Tibial nerve (tissue), 4 donors: ENCODE results near the gene DENND2A.

Experiments used
- EP300 ChIP-seq, 2 donors: sonication (generic); formaldehyde crosslinking; IDR thresholded peaks; one replicate each; pipeline ENCODE4 v1.6.1; 2017; ENCODE audit warnings: antibody characterized with exemption in 2 of 2, mild to moderate bottlenecking in 1 of 2
- POLR2A ChIP-seq, 2 donors: fragments of 450-650 bp; IDR thresholded peaks; one replicate each; pipeline ENCODE4 v1.6.1; 2017; ENCODE audit warnings: antibody characterized with exemption in 2 of 2, mild to moderate bottlenecking in 2 of 2, moderate library complexity in 2 of 2
- TF ChIP-seq, protein P1 (sequence below), 5 experiments: fragments of 200-600 bp in 3 of 5; fragments of 450-650 bp in 2 of 5; sonication (generic) in 3 of 5; IDR thresholded peaks; one replicate each; pipeline ENCODE4 v1.5.1; 2016 to 2019; ENCODE audit warnings: antibody characterized with exemption in 5 of 5, mild to moderate bottlenecking in 3 of 5, moderate library complexity in 2 of 5

- TF ChIP-seq, protein P1, sequence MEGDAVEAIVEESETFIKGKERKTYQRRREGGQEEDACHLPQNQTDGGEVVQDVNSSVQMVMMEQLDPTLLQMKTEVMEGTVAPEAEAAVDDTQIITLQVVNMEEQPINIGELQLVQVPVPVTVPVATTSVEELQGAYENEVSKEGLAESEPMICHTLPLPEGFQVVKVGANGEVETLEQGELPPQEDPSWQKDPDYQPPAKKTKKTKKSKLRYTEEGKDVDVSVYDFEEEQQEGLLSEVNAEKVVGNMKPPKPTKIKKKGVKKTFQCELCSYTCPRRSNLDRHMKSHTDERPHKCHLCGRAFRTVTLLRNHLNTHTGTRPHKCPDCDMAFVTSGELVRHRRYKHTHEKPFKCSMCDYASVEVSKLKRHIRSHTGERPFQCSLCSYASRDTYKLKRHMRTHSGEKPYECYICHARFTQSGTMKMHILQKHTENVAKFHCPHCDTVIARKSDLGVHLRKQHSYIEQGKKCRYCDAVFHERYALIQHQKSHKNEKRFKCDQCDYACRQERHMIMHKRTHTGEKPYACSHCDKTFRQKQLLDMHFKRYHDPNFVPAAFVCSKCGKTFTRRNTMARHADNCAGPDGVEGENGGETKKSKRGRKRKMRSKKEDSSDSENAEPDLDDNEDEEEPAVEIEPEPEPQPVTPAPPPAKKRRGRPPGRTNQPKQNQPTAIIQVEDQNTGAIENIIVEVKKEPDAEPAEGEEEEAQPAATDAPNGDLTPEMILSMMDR (IDR thresholded peaks at IDR 0.05): no peak
- TF ChIP-seq POLR2A (IDR thresholded peaks at IDR 0.05) (no peak), EP300 (IDR thresholded peaks at IDR 0.05) (no peak)
Measured at GRCh38 chr7:140539461-140539860, 101.2 kb downstream of the DENND2A start.
